Activated CD8-positive, alpha-beta memory T cell treated with anti-CD3 and anti-CD28 coated beads, Interleukin-2, amount 10 ng/mL, durations not matched to agents 7 days and 5 days (primary cell): ENCODE measurements around the gene CST6. TPM values are rescaled to one million over a fixed set of nuclear protein-coding genes. Genes with fewer than 3 reads are reported as not detected.
"Not testable (repeated sequence)": the region's sequence is repeated elsewhere in the genome, so short reads cannot be mapped to it uniquely, and the experiment has no call there.

Source experiments
- ATAC-seq: fragments of 150-1000 bp; cut with Tn5 transposase; one replicate; pipeline ENCODE4 v1.10.0; 2021; ENCODE audit warnings: moderate library complexity
- CTCF ChIA-PET: fragments of 350-600 bp; sonication (Branson Sonifier 250); formaldehyde crosslinking; loops from one replicate; lab custom pipeline; 2021; ENCODE audit warnings: antibody characterized with exemption; lab: Charles Lee
- DNase-seq: peaks from one replicate; pipeline ENCODE4 v3.0.0-alpha.2; 2020
- H3K27ac Mint-ChIP-seq: one replicate; pipeline ENCODE4 v1.8.0; 2021; ENCODE audit warnings: mild to moderate bottlenecking, mixed read lengths
- H3K27me3 Mint-ChIP-seq: one replicate; pipeline ENCODE4 v1.8.0; 2021; ENCODE audit warnings: mixed read lengths
- H3K36me3 Mint-ChIP-seq: one replicate; pipeline ENCODE4 v1.8.0; 2021; ENCODE audit warnings: mild to moderate bottlenecking, mixed read lengths
- H3K4me1 Mint-ChIP-seq: one replicate; pipeline ENCODE4 v1.8.0; 2021; ENCODE audit warnings: mixed read lengths
- H3K4me3 Mint-ChIP-seq: one replicate; pipeline ENCODE4 v1.8.0; 2021; ENCODE audit warnings: mild to moderate bottlenecking, moderate library complexity, mixed read lengths
- H3K9me3 Mint-ChIP-seq: one replicate; pipeline ENCODE4 v1.8.0; 2022; ENCODE audit warnings: low read depth, mixed read lengths
- total RNA-seq, 2 experiments: library from RNA; stranded (reverse); gene quantifications; one replicate each; pipeline ENCODE4 v1.2.3, GENCODE V29; 2021

The CST6 gene
- total RNA-seq, 2 experiments from 2014 or later = not detected

DNA sequence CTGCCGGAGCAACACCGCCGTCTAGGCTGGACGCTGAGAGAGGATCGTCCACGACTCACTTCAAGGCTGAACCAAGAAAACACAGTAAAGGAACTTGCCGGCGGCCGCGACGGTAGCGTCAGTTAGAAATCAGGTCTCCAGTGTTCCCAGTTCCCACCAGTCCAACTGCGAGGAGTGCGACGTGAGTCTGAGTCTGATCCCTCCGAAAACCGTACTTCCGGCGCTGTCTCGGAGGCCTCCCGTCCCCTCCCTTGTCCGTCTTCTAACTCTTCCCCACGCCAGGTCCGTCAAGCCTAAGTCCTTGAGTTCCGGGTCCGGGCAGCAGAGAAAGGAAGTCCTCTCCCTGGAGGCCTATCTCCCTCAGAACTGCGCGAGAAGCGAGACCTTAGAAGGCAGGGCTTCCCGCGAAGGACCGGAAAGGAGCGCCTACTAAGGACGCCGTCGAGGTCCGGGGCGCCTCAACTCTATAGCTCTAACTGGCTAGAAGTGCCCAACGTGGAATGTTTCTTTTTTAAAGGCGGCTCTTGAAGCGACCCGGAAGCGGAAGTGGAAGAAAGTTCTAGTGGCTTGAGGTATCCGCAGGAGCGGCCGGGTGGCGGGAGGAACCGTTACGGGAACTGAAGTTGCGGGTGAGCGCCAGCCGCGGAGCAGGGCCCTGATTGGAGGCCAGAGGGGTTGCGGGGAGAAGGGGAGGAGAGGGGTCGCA lies 9.7 kb upstream of the CST6 start, which contains the start of the genes BANF1 and EIF1AD:
Gene BANF1, plus strand, starts transcription at position 562 of the 706 bp plus-strand sequence. CDS start 748 bp downstream, outside the sequence.
Gene EIF1AD, minus strand, starts transcription at position 216 of the 706 bp plus-strand sequence. CDS start 1,768 bp downstream, outside the sequence.
- Mint-ChIP-seq H3K9me3 (no peaks in the 10 kb centered on the region), H3K4me1 (peaks cover 43% of the 10 kb centered on the region), H3K36me3 (peaks cover 38% of the 10 kb centered on the region), H3K27me3 (no peaks in the 10 kb centered on the region), H3K4me3 (peak within 1 kb of the TSS; percentile 99), H3K27ac (peak within 1 kb of the TSS; percentile 98)
- CTCF ChIA-PET = interaction anchor here (0.7 to 2.5 kb wide), 14 partner anchors 9 to 290 kb away, joined by 3 to 14 read pairs (median 4); partner anchors contain the start of genes AP5B1, CATSPER1, CCDC85B and FIBP
- ATAC-seq = peak; percentile 89
- peak; percentile 97 for DNase-seq

DNA sequence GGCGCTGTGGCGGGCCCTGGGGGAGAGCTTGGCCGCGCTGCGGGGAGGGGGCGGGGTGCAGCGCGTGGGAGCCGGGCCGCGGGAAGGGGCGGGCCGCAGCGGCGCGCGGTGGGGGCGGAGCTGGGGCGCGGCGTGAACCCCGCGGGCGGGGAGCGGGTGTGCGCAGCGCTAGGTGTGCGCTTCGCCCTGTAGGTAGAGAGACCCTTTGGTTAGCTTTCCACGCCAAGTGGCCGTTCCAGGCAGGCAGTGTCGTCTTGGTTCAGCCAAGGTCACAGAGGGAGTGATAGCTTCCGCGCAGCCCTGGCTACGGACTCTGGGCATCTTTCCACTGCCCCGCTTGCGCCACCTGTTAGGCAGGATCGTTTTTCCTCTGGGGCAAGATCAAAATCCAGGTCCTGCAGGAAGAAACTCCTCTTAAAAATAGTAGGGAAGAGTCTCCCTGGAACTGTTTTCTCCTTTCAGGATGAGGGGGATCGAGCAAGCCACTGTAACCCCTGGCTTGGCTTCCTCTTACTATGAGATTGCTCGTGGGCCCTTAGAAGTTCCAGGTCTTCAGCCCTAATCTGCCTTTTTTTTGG lies 9.1 kb upstream of the CST6 start:
- Mint-ChIP-seq H3K4me1 (peaks cover 40% of the 10 kb centered on the region), H3K27ac (peak overlapping the region; percentile 98)
- peak; percentile 79 for ATAC-seq

DNA sequence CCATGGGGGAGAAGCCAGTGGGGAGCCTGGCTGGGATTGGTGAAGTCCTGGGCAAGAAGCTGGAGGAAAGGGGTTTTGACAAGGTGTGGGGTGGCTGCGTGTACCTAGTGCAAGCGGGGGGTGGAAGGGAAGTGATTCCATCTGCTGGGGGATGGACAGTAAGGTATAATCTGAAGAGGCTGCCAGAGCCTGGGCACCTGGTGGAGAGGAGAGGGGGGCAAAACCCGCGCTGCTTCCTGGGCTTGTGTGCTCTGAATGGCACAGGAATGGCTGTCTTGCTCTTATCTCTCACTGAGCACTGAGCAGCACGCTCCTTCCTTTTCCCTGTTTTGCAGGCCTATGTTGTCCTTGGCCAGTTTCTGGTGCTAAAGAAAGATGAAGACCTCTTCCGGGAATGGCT lies 8.5 kb upstream of the CST6 start:
- H3K4me3 Mint-ChIP-seq = peak overlapping the region; percentile 99
- no peaks in the 10 kb centered on the region for H3K9me3 Mint-ChIP-seq
- peaks cover 38% of the 10 kb centered on the region for H3K4me1 Mint-ChIP-seq
- CTCF ChIA-PET = interaction anchor here (0.7 to 2.5 kb wide), 7 partner anchors 13 to 291 kb away, joined by 3 to 14 read pairs (median 3); partner anchors contain the start of genes CCDC85B, FIBP and KAT5
- ATAC-seq = no peak
- H3K36me3 Mint-ChIP-seq = peaks cover 28% of the 10 kb centered on the region
- no peak for DNase-seq
- no peaks in the 10 kb centered on the region for H3K27me3 Mint-ChIP-seq
- peak overlapping the region; percentile 98 for H3K27ac Mint-ChIP-seq

More for the DNA sequence above, 9.1 kb upstream of the CST6 start:
- CTCF ChIA-PET = interaction anchor here (0.7 to 2.5 kb wide), 15 partner anchors 8 to 291 kb away, joined by 3 to 14 read pairs (median 3); partner anchors contain the start of genes AP5B1, CATSPER1, CCDC85B and FIBP
- Mint-ChIP-seq H3K9me3 (no peaks in the 10 kb centered on the region), H3K27me3 (no peaks in the 10 kb centered on the region), H3K4me3 (peak overlapping the region; percentile 99), H3K36me3 (peaks cover 33% of the 10 kb centered on the region)
- no peak for DNase-seq

DNA sequence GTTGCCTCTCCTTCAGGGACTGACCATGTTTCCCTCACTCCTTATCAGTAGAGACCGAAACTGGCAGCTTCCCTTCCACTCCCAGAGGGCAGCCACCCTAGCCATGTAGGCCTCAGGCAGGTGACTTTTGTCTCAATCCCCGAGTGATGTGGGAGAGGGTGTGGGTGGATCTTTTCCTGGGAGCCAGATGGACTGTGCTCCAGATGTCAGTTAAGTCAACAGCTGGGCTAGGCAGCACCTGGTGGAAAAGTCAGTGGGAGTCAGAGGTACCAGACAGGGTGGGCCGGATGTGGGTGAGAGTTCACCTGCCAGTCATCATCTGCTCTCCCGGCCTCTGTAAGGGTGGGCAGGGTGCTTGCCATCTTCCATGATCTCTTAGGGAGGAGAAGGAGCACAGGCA lies 7.6 kb upstream of the CST6 start:
- Mint-ChIP-seq H3K36me3 (peaks cover 20% of the 10 kb centered on the region), H3K4me3 (no peak overlapping the region), H3K9me3 (no peaks in the 10 kb centered on the region), H3K27ac (no peak overlapping the region), H3K4me1 (peaks cover 37% of the 10 kb centered on the region), H3K27me3 (no peaks in the 10 kb centered on the region)
- ATAC-seq = no peak
- no peak for DNase-seq
- CTCF ChIA-PET = interaction anchor here (0.9 to 2.5 kb wide), 3 partner anchors 15 to 115 kb away, joined by 3 to 14 read pairs (median 8); partner anchors contain the start of genes CCDC85B and FIBP

DNA sequence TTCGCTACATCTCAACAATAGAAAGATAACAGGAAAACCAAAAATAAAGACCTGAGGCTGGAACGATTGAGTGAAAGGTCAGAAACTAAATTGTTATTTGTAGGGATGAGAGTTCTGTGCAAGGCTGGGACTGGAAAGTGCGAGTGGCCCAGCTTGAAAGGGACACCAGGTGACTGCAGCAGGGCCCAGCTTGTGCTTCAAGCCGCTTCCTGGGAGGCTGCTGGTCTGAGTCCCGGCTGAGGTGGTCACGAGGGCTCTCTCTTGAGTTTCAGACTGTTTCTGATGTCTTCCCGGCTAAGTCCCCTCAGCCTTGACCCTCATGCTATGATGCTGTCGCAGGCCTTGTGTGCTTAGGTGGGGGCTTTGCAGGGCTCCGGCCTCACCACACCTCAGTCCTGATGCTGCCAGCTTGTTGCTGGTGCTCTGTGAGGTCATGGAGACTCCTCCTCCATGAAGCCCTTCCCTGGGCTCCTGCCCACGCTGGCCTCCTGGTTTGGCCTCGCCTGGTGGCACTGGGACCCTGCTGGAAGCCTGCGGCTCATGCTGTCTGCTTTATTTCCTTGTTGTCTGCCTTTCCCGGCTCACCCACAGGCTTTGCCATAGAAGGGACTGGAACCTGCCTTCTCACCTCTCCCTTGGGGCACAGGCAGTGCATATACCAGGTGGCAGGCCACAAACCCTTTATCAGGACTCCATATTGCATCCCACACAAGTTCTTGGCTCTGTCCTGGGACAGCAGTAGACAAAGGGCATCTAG lies 5.5 kb upstream of the CST6 start:
- Mint-ChIP-seq H3K27ac (no peak overlapping the region), H3K27me3 (peaks cover 12% of the 10 kb centered on the region), H3K4me3 (no peak overlapping the region), H3K36me3 (peaks cover 9% of the 10 kb centered on the region), H3K9me3 (no peaks in the 10 kb centered on the region), H3K4me1 (peaks cover 20% of the 10 kb centered on the region)
- CTCF ChIA-PET = no interaction called here
- DNase-seq (no peak), ATAC-seq (no peak)

DNA sequence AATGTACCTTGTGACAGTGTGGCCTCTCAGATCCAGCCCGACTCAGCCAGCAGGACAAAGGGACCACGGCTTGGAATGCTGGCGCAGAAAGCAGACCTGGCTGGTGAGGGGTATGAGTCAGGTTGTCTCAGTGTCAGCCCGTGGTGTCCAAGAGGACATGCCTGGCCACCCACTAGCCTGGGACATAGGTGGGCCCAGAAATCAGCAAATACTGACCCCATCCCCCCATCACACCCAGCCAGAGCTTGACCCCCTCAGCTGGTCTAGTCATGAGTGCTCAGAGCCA lies 5.0 kb upstream of the CST6 start:
- Mint-ChIP-seq H3K9me3 (no peaks in the 10 kb centered on the region), H3K27ac (no peak overlapping the region), H3K27me3 (peaks cover 16% of the 10 kb centered on the region), H3K4me1 (peaks cover 21% of the 10 kb centered on the region), H3K36me3 (peaks cover 8% of the 10 kb centered on the region), H3K4me3 (no peak overlapping the region)
- ATAC-seq = no peak
- CTCF ChIA-PET = interaction anchor here (1.7 to 3.4 kb wide), 2 partner anchors 16 to 148 kb away, joined by 4 to 20 read pairs; partner anchors contain the start of gene CFL1
- DNase-seq = no peak

DNA sequence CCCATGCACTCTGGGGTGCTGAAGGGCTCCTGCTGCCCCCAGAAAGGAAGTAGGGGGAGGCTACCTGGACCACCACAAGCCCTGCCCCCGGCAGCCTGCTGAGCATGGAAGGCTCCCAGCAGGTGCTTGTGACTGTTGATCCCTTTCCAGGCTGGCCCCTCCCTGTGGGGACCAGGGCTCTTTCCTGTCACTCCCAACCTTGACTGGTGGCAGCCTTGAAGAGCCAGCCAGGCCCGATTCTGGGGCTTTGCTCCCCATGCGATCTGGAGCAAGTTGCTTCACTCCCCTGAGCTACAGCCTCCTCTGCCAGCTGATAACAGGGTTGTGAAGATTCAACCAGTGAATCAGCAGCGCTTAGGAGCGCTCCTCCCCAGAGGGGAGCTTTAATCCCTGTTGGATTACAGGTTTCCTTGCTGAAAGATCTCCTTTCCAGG lies 4.6 kb upstream of the CST6 start:
- no peaks in the 10 kb centered on the region for H3K9me3 Mint-ChIP-seq
- no peak overlapping the region for H3K4me3 Mint-ChIP-seq
- peaks cover 19% of the 10 kb centered on the region for H3K27me3 Mint-ChIP-seq
- no peak overlapping the region for H3K27ac Mint-ChIP-seq
- peaks cover 18% of the 10 kb centered on the region for H3K4me1 Mint-ChIP-seq
- DNase-seq (no peak), ATAC-seq (no peak)
- CTCF ChIA-PET = interaction anchor here (1.7 to 3.5 kb wide), 3 partner anchors 15 to 148 kb away, joined by 4 to 20 read pairs (median 13); partner anchors contain the start of gene CFL1
- H3K36me3 Mint-ChIP-seq = peaks cover 5% of the 10 kb centered on the region

DNA sequence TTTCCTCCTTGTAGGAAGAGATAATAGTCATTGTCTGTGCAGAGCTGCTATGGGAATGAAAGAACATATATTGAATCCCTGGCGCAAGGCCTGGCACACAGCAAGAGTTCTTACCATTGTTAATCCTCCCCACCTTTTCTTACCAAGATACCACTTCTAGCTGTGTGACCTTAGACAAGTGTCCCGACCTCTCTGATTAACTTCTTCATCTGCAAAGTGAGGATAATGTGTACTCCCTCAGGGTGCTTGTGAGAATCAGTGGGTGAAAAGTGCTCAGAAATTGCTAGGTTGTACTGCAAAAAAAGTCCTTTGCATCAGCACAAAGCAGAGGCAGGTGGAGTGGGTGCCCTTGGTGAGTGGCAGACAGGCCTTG lies 3.7 kb upstream of the CST6 start:
- no peaks in the 10 kb centered on the region for H3K9me3 Mint-ChIP-seq
- H3K27me3 Mint-ChIP-seq = peaks cover 26% of the 10 kb centered on the region
- CTCF ChIA-PET = interaction anchor here (0.9 to 3.5 kb wide), 8 partner anchors 14 to 149 kb away, joined by 3 to 20 read pairs (median 4); partner anchors contain the start of gene CFL1
- no peak overlapping the region for H3K4me3 Mint-ChIP-seq
- DNase-seq = no peak
- H3K36me3 Mint-ChIP-seq = peaks cover 5% of the 10 kb centered on the region
- no peak overlapping the region for H3K27ac Mint-ChIP-seq
- no peak for ATAC-seq
- peaks cover 15% of the 10 kb centered on the region for H3K4me1 Mint-ChIP-seq

DNA sequence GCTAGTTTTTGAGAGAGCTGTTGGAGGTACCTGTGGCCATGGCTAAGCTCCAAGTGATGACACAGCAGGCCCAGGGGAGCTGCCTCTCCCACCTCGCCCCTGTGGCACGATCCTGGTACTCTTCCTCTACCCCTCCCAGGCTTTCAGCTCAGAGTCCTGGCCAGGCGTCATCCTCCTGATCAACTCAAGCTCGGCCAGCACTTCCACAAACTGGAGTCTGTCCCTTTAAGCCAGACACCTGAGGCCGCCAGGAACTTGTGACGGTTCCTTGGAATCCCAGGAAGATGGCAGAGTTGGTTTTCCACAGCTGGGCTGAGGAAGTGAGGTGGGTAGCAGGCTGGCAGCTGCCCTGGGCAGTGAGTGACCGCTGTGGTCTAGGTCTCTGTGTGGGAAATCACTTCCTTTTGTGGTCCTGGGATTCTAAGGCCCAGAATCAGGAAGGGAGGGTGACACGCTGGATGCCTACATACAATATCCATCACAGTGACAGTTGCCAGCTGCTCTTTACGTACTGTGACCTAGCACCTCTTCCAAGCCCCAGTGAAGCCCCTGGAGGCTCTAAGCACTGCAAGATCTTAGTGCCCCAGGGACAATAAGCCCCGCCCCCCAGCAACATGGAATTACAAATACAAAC lies 3.2 kb upstream of the CST6 start:
- DNase-seq (no peak), ATAC-seq (no peak)
- H3K27me3 Mint-ChIP-seq = peaks cover 31% of the 10 kb centered on the region
- peaks cover 5% of the 10 kb centered on the region for H3K36me3 Mint-ChIP-seq
- H3K4me3 Mint-ChIP-seq = no peak overlapping the region
- peaks cover 10% of the 10 kb centered on the region for H3K4me1 Mint-ChIP-seq
- no peaks in the 10 kb centered on the region for H3K9me3 Mint-ChIP-seq
- H3K27ac Mint-ChIP-seq = no peak overlapping the region
- CTCF ChIA-PET = interaction anchor here (0.9 to 3.5 kb wide), 8 partner anchors 14 to 150 kb away, joined by 3 to 20 read pairs (median 4); partner anchors contain the start of gene CFL1

DNA sequence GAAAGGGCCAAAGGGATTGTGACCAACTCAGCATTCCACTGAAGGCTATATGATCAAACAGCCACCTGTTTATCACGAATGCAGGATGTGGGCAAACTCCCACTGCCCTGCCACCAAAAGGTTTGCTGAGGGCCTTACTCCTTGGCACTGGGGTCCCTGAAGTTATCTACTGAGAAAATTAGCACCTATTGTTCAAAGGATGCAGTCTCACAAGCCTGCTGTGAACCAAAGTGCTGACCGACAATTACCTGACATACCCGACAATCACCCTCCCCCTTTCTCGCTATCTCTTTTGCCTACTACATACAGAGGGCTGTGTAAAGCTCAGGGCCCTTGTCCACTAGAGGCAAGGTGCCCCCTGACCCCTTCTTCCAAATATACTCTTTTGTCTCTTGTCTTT lies 1.8 kb upstream of the CST6 start:
- H3K4me1 Mint-ChIP-seq, H3K9me3 Mint-ChIP-seq, H3K36me3 Mint-ChIP-seq, H3K27ac Mint-ChIP-seq, H3K4me3 Mint-ChIP-seq, DNase-seq, ATAC-seq: not testable (repeated sequence)
- CTCF ChIA-PET = interaction anchor here (0.6 to 3.5 kb wide), 3 partner anchors 12 to 281 kb away, joined by 3 to 20 read pairs (median 13); no protein-coding TSS in a partner anchor
- peaks cover 34% of the 10 kb centered on the region for H3K27me3 Mint-ChIP-seq

DNA sequence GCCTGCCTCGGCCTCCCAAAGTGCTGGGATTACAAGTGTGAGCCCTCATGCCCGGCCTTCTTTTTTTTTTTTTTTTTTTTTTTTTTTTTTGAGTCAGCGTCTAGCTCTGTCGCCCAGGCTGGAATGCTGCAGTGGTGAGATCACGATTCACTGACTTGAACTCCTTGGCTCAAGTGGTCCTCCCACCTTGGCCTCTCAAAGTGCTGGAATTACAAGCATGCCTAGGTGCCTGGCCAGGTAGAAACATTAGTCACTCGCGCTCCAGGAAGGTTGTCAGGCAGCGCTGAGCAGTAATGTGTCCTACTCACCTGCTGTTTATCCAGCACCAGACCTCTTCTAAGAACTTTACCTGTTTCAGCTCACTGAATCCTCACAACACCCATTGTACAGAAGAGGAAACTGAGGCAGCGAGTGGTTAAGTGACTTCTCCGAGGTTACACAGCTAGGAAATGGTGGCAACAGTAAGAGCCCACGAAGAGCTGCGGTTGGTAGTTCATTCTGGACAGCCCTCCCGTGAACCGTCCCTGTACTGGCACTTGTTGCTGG lies 496 bp upstream of the CST6 start:
- ATAC-seq = no peak
- CTCF ChIA-PET = interaction anchor here (0.7 to 1.4 kb wide), 6 partner anchors 9 to 231 kb away, joined by 3 to 9 read pairs (median 4); partner anchors contain the start of genes BANF1 and EIF1AD
- no peaks in the 10 kb centered on the region for H3K9me3 Mint-ChIP-seq
- peaks cover 3% of the 10 kb centered on the region for H3K4me1 Mint-ChIP-seq
- no peak for DNase-seq
- H3K4me3 Mint-ChIP-seq = no peak overlapping the region
- no peak overlapping the region for H3K27ac Mint-ChIP-seq
- H3K36me3 Mint-ChIP-seq = no peaks in the 10 kb centered on the region
- peaks cover 34% of the 10 kb centered on the region for H3K27me3 Mint-ChIP-seq

DNA sequence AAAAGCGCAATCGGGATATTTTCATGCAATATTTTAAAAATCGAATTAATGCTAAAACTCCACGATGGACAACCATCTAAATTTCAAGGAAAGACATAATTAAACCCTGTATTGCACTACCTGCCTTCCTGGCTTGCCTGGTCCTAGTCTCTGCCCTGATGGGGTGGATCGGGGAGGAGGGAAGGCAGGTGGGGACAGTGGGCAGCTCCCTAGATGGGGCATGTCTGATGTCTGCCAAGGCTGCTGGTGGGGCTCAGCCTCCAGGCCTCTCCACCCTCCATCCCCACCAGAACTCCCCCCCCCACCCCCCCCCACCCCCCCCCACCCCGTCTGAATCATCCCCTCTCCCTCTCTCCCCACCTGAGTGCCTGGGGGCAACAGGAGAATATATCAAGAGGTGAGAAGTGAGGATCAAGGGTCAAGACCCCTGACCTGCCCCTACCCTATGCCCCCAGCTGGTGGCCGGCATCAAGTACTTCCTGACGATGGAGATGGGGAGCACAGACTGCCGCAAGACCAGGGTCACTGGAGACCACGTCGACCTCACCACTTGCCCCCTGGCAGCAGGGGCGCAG lies 650 bp downstream of the CST6 start:
- ATAC-seq (no peak), DNase-seq (no peak)
- Mint-ChIP-seq H3K4me1 (peaks cover 3% of the 10 kb centered on the region), H3K4me3 (no peak overlapping the region), H3K27ac (no peak overlapping the region), H3K9me3 (no peaks in the 10 kb centered on the region), H3K36me3 (no peaks in the 10 kb centered on the region), H3K27me3 (peaks cover 34% of the 10 kb centered on the region)
- CTCF ChIA-PET = interaction anchor here (1.1 to 1.5 kb wide), 6 partner anchors 8 to 124 kb away, joined by 3 to 9 read pairs (median 5); partner anchors contain the start of gene FIBP
